ENCODE measurements around the gene ACSBG1. TPM values are rescaled to one million over a fixed set of nuclear protein-coding genes. Genes with fewer than 3 reads are reported as not detected.

The ACSBG1 gene, protein sequence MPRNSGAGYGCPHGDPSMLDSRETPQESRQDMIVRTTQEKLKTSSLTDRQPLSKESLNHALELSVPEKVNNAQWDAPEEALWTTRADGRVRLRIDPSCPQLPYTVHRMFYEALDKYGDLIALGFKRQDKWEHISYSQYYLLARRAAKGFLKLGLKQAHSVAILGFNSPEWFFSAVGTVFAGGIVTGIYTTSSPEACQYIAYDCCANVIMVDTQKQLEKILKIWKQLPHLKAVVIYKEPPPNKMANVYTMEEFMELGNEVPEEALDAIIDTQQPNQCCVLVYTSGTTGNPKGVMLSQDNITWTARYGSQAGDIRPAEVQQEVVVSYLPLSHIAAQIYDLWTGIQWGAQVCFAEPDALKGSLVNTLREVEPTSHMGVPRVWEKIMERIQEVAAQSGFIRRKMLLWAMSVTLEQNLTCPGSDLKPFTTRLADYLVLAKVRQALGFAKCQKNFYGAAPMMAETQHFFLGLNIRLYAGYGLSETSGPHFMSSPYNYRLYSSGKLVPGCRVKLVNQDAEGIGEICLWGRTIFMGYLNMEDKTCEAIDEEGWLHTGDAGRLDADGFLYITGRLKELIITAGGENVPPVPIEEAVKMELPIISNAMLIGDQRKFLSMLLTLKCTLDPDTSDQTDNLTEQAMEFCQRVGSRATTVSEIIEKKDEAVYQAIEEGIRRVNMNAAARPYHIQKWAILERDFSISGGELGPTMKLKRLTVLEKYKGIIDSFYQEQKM
- total RNA-seq, result 0.52 TPM

DNA sequence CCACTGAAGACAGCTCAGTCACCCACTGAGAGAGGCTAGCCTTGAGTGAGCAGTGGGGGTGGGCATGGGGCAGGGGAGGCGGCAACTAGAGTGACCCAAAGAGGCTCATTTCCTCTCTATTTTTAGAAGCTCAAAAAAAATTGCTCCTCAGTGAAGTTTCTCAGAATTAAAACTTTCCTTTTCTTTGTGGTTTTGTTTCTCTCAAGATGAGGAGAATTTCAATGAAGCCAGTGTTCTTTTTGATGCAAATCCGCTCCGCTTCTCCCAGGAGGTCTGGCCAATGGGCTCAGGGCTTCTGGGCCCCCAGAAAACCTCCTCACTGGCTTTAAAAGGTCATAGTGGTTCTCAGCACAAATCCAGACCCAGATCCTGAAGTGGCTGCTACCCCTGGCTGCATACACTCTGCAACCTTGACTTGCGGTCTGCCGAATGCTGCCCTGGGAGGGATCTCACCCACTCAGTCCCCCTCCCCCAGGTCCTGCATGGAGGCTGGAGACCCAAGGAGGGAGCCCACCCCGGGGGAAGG lies at the start of gene ACSBG1:
ACSBG1 (minus strand) TSS at position 51 of the 526 bp plus-strand sequence. CDS start 64 bp downstream, outside the sequence.
- Histone ChIP-seq H3K27me3 (ENCODE audit: insufficient read depth, low read length) (no peaks in the 10 kb centered on the region), H3K4me1 (ENCODE audit: insufficient read depth, low read length) (no peaks in the 10 kb centered on the region), H3K4me3 (ENCODE audit: low read length) (no peak within 1 kb of the TSS), H3K9me3 (ENCODE audit: low read depth, low read length) (no peaks in the 10 kb centered on the region)

DNA sequence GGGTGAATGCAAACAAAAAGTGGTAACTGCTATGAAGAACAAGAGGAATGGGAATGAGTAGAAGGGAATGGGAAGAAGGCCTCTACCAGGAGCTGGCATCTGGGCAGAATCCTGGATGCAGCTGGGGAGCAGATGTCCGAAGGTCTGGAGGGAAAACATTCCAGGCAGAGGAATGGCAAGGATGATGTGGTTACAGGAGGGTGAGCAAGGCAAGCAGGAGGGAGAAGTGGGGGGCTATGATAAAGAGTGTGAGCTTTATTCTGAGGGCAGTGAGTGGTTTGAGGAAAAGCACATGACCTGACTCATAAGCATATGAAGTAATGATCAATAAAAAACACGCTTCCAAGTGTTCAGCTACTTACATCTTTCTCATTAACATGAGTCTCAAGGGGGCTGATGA lies 48.0 kb upstream of the ACSBG1 start:
- Histone ChIP-seq H3K4me3 (ENCODE audit: low read length) (no peak overlapping the region), H3K9me3 (ENCODE audit: low read depth, low read length) (no peaks in the 10 kb centered on the region), H3K27me3 (ENCODE audit: insufficient read depth, low read length) (no peaks in the 10 kb centered on the region), H3K4me1 (ENCODE audit: insufficient read depth, low read length) (no peaks in the 10 kb centered on the region)

DNA sequence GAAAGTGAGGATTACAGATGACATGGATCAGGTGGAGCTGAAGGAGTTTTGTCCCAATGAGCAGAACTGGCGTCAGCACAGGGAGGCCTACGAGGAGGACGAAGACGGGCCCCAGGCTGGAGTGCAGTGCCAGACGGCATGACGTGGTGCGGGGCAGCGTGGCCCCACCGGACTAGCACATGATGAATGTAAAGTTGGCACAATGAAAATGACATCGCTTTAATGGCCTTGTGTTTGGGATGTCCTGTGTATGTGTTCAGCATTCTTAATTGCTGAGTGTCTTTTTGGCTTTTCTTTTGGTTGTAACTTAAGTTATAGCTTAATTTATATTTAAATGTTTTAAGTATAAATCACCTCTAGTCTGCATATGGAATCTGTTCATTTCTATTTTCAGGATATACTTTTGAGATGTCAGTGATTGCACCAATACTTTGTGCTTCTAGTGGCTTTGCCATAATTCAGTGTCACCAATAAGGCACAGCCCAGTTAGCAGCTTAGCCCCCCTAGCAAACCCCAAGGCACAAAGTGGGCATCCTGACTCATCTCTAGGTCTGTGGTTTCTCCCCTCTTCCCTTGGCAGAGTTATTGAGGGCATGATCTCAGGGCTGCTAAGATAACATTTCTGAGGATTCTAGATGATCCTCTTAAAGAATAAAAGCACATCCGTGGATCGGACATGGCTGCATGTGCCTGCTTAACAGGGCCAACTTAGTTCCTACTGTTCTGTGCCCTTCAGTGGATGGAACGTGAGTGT lies 46.1 kb upstream of the ACSBG1 start:
- no peaks in the 10 kb centered on the region for H3K27me3 ChIP-seq (ENCODE audit: insufficient read depth, low read length)
- H3K4me1 ChIP-seq (ENCODE audit: insufficient read depth, low read length), result no peaks in the 10 kb centered on the region
- H3K4me3 ChIP-seq (ENCODE audit: low read length), result no peak overlapping the region
- H3K9me3 ChIP-seq (ENCODE audit: low read depth, low read length), result no peaks in the 10 kb centered on the region

DNA sequence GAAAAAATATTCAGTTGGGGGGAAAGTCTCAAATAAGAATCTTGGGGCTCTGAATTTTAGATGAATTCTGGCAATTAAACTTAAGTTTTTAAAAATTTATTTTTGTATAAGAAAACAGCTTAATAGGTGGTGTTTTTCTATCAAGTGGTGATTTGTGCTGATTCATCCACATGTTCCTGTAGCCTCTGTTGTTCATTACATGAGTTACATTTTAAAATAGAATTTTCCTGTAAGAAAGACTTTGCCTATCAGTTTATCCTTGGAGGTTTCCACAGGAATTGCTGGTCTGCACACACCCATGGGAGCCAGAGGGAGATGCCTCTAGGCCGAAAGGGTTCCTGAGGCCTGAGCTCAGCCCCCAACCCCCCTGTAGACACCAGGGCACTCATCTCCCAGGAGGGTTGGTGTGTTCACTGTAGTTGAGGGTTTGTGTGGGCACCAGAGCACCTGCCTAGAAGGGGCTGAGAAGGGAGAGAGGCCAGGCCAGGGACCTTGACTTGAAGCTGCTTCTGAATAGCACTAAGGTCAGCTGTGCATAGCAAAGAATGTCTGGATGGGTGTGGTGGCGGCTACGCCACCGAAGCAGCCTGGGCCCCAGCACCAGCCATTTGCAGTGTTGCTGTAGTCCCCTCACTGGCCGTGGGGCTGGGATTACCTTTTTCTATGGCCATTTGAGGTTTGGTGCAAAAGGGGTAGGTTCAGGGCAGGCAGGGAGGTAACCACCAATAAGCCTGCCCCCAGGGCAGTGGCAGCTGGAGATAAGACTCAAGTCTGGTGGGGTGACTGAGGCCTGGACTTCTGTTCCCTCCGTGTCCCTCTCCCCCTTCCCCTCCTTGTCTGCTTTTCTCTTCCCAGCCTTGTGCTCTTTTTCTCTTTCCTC lies 41.9 kb upstream of the ACSBG1 start:
- Histone ChIP-seq H3K4me3 (ENCODE audit: low read length) (no peak overlapping the region), H3K9me3 (ENCODE audit: low read depth, low read length) (no peaks in the 10 kb centered on the region), H3K27me3 (ENCODE audit: insufficient read depth, low read length) (no peaks in the 10 kb centered on the region), H3K4me1 (ENCODE audit: insufficient read depth, low read length) (no peaks in the 10 kb centered on the region)

DNA sequence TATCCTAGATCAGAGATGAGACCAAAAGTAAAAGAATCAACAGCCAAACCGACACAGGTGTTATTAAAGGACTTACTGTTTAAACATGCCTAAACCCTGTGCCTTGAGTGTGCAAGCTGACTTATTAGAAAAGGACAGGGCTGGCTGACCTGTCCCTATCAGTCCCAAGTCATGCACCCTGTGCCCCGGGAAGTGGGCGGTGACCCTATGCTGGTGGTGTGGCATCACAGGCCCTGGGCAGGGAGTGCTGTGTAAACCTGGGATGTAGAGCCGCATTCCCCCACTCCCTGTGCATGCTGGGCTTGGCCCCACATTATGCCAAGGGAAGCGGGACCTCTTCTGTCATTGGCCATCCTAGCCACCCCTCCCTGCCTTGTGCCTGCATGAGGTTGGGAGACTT lies 40.6 kb upstream of the ACSBG1 start:
- H3K4me1 ChIP-seq (ENCODE audit: insufficient read depth, low read length), result no peaks in the 10 kb centered on the region
- no peaks in the 10 kb centered on the region for H3K9me3 ChIP-seq (ENCODE audit: low read depth, low read length)
- H3K4me3 ChIP-seq (ENCODE audit: low read length), result no peak overlapping the region
- H3K27me3 ChIP-seq (ENCODE audit: insufficient read depth, low read length), result no peaks in the 10 kb centered on the region

DNA sequence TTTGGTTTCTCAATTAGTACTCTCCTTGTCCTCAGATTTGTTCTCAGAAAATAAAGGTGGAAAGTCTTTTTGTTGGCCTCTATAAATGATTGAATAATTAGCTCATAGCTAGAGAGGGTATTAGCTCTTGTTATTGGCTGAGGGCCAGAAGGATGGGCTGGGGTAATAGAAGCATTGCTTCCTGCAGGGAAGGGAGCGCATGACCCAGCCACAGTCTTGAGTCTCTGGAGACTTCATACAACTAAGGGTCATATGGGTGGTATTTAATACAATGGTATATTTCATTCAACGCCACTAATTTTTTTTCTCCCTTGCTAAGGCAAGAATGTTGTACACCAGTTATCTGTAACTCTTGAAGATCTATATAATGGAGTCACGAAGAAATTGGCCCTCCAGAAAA lies 38.4 kb upstream of the ACSBG1 start:
- H3K27me3 ChIP-seq (ENCODE audit: insufficient read depth, low read length), result no peaks in the 10 kb centered on the region
- no peaks in the 10 kb centered on the region for H3K9me3 ChIP-seq (ENCODE audit: low read depth, low read length)
- H3K4me1 ChIP-seq (ENCODE audit: insufficient read depth, low read length), result no peaks in the 10 kb centered on the region
- no peak overlapping the region for H3K4me3 ChIP-seq (ENCODE audit: low read length)

DNA sequence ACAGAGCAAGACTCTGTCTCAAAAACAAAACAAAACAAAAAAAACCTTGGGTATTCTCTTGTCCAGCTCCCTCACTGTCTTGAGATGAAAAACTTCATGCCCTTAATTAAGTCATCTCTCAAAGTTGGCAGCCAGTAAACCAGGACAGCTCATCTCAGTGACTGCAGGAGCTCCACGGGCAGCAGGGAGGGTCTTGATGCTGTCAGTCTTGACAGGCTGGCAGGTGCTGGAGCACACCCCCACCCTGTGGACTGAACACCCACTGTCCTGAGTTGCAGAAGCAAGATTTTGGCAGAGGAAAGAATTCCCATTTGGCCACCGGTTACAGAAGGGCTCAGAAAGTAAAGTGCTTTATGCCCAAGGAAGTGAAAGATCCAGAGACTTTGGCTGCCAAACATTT lies 38.0 kb upstream of the ACSBG1 start:
- Histone ChIP-seq H3K9me3 (ENCODE audit: low read depth, low read length) (no peaks in the 10 kb centered on the region), H3K4me1 (ENCODE audit: insufficient read depth, low read length) (no peaks in the 10 kb centered on the region), H3K27me3 (ENCODE audit: insufficient read depth, low read length) (no peaks in the 10 kb centered on the region)

DNA sequence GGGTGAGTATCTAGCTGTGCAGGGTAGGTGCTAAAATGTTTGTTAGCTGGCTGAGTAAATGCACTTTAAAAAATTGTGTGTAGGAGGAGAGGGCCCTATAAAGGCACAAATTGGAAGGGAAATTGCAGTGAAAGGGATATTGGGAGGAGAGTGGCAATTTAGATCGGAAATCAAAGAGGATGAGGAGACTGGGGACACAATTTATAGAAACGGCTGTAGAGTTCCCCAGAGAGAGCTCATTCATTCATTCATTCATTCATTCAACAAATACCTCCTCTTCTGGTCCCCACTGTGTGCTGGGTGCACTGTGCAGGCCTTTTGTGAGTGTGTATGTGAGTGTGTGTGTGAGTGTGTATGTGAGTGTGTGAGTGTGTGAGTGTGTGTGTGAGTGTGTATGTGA lies 32.4 kb upstream of the ACSBG1 start:
- Histone ChIP-seq H3K27me3 (ENCODE audit: insufficient read depth, low read length) (no peaks in the 10 kb centered on the region), H3K4me3 (ENCODE audit: low read length) (no peak overlapping the region), H3K4me1 (ENCODE audit: insufficient read depth, low read length) (peaks cover 18% of the 10 kb centered on the region), H3K9me3 (ENCODE audit: low read depth, low read length) (no peaks in the 10 kb centered on the region)

More for the DNA sequence above, 38.0 kb upstream of the ACSBG1 start:
- no peak overlapping the region for H3K4me3 ChIP-seq (ENCODE audit: low read length)

DNA sequence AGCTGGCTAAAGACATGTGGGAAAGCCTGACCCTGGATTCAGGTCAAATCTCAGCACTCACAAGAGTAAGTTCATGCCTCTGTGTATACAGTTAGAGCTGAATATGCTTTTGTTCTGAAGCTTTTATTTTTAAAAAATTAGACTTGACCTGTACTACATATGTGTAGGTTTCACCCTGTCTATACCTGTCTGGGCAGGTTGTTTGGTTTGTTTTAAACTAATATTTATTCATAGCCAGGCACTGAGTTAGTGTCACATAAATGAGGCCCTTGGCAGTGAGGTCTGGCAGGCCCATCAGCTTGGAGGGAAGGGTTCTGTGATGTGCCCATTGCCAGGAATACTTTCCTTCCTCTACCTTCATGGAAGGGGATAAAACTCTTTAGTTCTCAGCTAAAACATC lies 31.9 kb upstream of the ACSBG1 start:
- Histone ChIP-seq H3K4me1 (ENCODE audit: insufficient read depth, low read length) (peaks cover 18% of the 10 kb centered on the region), H3K4me3 (ENCODE audit: low read length) (no peak overlapping the region), H3K27me3 (ENCODE audit: insufficient read depth, low read length) (no peaks in the 10 kb centered on the region), H3K9me3 (ENCODE audit: low read depth, low read length) (no peaks in the 10 kb centered on the region)

DNA sequence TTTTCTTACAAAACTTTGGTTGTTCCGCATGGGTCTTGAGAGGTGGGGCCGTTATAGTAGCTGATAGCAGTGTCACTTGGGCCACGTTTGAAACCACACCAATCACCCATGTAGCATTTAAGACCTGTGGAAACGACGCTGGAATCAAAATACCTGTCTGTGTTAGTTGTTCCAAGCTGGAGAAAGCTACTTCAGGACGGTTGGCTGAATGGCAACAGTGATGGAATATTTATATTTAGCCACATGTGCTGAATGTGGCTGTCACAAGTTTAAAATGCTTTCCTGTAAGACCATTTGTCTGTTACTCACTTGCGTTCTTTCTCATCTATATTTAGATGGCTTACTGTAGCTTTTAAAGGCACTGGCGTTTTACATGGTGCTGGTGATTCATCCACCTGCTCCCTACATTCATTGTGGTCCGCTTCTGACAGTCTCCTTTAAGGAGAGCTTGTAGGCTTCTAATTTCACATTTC lies 31.4 kb upstream of the ACSBG1 start:
- Histone ChIP-seq H3K9me3 (ENCODE audit: low read depth, low read length) (no peaks in the 10 kb centered on the region), H3K4me3 (ENCODE audit: low read length) (no peak overlapping the region), H3K27me3 (ENCODE audit: insufficient read depth, low read length) (no peaks in the 10 kb centered on the region), H3K4me1 (ENCODE audit: insufficient read depth, low read length) (peaks cover 18% of the 10 kb centered on the region)

DNA sequence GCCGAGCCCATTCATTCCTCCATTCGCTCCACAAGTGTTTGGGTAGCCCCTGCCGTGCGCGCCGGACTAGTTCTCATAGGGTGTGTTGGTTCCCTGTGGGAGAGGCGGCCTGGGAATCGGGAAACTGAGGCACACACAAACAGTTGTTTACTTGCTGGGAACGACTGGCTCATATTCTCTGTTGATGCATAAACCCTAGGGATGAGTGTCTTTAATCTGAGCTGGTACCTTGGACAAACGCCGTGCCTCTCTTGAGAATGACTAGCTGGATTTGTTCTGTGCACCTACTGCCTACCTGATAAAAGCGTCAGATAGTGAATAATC lies 30.7 kb upstream of the ACSBG1 start:
- H3K9me3 ChIP-seq (ENCODE audit: low read depth, low read length), result no peaks in the 10 kb centered on the region
- H3K4me1 ChIP-seq (ENCODE audit: insufficient read depth, low read length), result peaks cover 18% of the 10 kb centered on the region
- H3K27me3 ChIP-seq (ENCODE audit: insufficient read depth, low read length), result no peaks in the 10 kb centered on the region
- peak overlapping the region; percentile 53 for H3K4me3 ChIP-seq (ENCODE audit: low read length)

DNA sequence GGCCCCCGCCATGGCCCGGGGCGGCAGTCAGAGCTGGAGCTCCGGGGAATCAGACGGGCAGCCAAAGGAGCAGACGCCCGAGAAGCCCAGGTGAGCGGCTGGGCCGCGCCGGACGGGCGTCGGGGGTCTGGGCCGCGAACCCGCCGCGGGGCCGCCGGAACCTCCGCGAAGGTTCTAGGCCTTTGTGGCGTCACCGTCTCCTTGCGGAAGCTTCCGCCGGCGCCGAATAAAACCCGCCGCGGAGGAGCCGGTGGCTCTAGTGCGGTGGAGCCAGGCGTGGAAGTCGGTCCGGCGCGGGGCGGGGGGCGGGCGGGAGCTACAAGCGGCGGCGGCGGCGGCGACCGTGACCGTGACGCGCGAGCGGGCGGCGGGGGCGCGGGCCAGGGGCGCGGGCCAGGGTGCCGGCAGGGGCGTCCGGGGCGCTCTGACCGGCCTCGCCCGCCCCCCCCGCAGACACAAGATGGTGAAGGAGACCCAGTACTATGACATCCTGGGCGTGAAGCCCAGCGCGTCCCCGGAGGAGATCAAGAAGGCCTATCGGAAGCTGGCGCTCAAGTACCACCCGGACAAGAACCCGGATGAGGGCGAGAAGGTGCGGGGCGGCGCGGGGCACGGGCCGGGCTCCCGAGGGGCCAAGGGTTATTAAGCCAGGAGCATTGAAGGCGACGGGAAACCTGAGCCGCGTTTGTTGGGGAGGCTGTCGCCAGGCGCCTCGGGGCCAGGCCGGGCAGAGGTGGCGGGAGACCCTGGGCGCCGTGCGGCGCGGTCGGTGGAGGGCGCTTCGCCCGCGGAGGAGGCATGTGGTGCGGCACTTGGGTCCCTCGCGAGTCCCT lies 30.2 kb upstream of the ACSBG1 start, which contains the start of gene DNAJA4:
DNAJA4 (plus strand) TSS at position 259 of the 833 bp plus-strand sequence; CDS start at position 461, 202 bp downstream.
- Histone ChIP-seq H3K4me1 (ENCODE audit: insufficient read depth, low read length) (peaks cover 18% of the 10 kb centered on the region), H3K4me3 (ENCODE audit: low read length) (peak within 1 kb of the TSS; percentile 53), H3K27me3 (ENCODE audit: insufficient read depth, low read length) (no peaks in the 10 kb centered on the region), H3K9me3 (ENCODE audit: low read depth, low read length) (no peaks in the 10 kb centered on the region)

DNA sequence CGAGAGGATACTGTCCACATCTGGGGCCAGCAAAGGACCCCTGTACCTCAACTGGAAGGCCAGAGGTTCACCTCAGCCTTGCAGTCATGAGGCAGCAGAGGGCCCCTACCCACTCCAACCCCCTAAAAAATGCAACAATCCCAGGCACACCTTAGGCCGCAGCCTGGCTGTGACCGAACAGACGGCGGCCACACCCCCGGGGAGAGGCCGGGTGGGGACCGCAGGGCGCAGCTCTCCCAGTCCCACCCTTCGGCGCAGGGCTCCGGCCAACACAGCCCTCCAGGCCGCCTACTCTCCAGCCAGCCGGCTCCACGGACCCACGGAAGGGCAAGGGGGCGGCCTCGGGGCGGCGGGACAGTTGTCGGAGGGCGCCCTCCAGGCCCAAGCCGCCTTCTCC lies 29.5 kb upstream of the ACSBG1 start:
- no peaks in the 10 kb centered on the region for H3K27me3 ChIP-seq (ENCODE audit: insufficient read depth, low read length)
- H3K4me3 ChIP-seq (ENCODE audit: low read length), result peak overlapping the region; percentile 38
- H3K9me3 ChIP-seq (ENCODE audit: low read depth, low read length), result no peaks in the 10 kb centered on the region
- H3K4me1 ChIP-seq (ENCODE audit: insufficient read depth, low read length), result peaks cover 18% of the 10 kb centered on the region
